NCI-H2171 (cell line): ENCODE data around the gene CETP.
"Not testable (repeated sequence)": the region's sequence is repeated elsewhere in the genome, so short reads cannot be mapped to it uniquely, and the experiment has no call there.

Source experiments
- DNase-seq: peaks from one replicate; lab custom pipeline; 2025; lab: John Stamatoyannopoulos, UW

CETP gene

DNA sequence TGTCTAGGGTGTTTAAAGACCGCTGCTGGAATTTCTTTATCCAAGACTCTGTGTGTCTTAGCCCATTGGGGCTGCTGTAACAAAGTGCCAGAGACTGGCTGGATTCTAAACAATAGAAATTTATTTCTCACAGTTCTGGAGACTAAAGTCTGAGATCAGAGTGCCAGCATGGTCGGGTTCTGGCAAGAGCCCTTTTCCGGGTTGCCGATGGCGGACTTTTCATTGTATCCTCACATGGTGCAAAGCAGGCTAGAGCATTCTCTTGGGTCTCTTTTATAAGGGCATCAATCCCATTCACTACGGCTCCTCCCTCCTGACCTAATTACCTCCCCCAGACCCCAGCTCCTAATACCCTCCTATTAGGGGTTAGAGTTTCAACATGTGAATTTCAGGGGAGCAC lies 37.1 kb downstream of the CETP start:
- no peak for DNase-seq

DNA sequence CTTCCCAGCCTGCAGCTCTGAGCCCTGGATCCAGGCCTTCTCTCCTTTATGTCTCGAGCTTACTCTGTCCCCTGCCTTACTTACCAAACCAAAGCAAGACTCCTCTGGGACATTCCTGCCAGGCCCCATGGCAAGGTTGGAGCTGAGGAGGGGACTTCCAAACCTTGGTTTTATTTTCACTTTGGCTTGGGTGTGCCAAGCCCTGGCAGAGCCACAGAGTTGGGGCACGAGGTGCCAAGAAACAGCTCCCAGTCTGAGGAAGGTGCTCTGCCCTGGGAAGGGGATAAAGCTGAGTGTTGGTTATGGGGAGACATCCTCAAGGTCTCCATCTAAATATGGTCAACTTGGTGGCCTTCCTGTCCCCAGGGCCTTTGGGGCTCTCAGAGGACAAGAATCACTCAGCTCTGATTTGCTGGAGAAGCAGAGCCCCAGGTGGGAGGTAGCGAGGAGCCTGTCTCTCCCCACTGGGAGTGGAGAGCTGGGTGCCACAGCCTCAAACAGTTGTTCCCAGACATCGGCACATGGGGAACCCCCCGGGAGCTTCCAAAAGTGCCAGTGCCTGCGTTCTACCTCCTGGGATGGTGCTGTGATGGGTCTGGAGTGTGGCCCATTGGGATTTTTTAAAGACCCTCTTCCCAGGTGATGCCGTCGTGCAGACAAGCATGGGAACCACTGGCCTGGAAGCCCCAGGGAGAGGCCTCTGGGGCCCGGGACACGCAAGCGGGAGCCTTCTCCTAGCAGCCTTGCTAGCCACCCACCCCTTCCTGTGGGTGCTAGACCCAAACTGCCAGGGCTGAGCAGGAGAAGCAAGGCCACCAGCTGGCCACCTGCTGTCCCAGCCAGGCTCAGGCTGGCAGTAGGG lies 37.9 kb downstream of the CETP start:
- no peak for DNase-seq

DNA sequence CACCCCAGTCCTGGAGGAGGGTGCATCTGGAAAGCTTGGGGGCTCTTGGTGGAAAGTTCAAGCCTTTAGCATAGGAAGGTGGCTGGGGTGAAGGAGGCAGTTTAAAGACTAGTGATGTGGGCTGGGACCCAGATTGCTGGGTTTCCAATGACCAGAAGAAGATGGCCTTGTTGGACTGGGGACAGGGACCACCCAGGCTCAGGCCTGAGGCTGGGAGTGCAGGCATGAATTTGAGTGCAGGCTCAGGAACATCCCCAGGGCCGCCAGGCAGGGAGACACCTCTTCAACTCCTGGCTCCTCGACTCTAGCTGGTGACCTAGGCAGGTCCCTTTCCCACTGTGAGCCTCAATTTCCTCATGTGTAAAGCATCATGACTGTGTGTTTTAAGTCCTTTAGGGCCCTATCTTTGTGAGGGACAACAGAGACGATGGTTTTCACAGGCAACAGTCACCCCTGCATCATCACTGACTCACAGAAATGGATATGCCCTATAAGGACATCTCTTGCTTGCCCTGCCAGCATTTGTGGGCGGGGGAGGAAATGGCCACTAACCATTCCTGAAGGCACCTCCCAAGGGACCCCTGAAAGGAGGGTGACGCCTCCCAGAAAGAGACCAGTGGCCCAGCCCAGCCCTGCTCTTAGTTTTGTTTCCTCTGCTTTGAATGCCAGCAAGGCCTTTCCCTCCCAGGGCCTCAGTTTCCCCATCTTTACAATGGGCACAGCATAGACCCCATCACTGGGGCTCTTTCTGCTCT lies 38.7 kb downstream of the CETP start:
- DNase-seq, result no peak

DNA sequence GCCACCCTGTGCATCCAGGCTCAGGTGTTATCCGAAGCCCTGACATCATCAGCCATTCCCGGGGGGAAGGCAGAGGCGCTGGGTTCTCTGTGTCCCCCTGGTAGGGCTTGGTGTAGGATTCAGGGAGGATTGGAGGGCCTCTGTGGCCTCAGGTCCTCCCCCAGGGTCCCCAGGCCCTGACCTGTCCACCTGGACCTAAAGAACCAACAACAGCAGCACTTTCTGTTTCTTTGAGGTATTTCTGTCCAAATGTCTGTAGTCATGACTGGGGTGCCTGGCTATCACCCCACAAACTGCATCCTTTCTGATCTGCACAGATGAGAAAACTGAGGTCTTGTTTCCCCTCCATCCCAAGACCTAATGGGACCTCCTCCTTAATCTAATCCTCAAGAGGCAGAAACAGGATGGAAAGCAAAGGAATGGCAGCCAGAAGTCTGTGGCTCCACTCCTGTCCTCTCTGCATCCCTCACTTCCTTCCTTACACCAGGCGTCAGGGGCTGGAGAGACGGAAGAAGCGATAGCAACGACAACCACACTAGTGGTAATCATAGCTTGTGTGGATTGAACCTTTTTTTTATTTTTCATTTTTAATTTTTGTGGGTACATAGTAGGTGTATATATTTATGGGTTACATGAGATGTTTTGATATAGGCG lies 39.4 kb downstream of the CETP start:
- no peak for DNase-seq

DNA sequence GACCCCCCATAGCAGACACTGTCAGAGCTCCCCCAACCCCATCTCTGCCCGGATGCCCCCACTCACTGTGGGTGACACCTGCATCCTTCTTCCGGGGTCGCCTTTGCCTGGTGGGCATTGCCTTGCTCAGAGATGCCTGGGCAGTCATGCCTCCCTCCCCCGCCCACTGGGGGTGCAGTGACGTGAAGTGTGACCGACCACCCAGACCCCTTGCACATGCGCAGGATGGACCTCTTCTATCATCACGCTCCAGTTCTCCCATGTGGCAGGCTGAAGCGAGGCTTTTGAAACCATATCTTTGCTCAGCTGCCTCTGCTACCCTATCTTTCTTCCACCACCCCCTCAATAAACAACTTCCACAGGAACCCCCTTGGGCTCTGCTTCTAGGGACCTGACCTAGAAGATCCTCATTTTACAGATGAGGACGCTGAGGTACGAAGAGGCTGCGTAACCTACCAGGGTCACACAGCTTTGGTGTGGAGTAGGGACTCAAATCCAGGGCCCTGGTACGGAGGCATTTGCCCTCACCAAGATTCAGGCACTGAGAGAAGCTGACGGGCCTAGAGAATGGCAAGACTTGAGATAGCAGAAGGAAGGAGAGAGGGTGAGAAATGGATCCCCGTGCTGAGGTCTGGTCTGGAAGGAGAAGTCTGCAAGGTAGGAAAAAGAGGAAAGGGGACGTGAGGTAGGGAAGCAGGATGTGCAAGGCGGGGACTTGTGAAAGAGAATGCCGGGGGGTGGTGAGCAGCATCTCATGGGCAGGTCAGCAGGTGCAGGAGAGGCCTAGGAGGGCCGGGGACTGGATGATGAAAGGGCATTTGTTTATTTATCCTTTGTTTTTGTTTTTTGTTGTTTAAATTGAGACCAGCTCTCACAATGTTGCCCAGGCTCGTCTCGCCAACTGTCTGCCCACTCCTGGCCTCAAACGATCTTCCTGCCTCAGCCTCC lies 42.0 kb downstream of the CETP start:
- no peak for DNase-seq

DNA sequence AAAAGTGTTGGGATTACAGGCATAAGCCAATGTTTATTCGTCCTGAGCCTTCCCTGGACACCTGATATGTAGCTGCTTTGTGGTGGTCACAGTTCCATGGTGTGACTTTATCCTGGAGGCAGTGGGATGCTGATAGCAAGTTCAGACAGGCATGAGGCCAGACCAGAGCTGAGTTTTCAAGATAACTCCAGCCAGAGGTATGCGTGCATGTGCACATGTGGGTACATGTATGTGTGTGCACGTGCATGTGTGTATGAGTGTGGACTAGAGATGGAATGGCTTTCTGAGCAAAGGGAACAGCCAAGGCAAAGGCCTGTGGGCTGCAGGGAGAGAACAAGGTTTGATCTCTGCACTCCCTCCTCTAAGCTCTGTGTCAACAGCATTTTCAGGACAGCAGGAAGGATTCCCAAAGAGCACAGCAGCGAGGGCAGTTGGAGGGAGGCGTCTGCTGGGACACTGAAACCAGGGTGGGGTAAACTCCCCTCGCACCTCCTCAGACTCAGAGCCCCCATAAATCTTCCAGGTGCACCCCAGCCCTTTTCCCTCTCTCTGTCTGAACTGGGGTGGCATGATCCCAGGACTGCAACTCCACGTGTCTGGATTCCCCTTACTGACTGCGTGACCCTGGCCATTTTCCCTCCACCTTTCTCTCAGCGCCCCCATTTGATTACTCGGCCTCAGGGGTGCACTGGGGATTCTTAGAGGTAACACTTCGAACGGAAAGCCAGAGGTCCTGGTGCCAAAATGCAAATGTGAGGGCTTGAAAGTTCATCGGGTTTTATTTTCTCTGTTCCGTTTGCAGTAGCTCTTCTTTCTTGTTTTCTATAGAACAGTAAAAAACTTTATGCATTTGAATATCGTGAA lies 42.9 kb downstream of the CETP start:
- no peak for DNase-seq

DNA sequence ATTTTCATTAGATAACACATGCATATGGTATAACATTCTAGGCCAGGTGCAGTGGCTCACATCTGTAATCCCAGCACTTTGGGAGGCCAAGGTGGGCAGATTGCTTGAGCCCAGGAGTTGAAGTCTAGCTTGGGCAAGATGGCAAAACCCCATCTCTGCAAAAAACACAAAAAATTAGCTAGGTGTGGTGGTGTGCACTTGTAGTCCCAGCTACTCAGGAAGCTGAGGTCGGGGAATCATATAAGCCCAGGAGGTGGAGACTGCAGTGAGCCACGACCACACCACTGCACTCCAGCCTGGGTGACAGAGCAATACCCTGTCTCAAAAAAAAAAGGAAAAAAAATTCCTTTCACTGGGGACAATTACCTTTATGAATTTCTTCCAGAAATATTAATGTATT lies 43.8 kb downstream of the CETP start:
- DNase-seq, result not testable (repeated sequence)

DNA sequence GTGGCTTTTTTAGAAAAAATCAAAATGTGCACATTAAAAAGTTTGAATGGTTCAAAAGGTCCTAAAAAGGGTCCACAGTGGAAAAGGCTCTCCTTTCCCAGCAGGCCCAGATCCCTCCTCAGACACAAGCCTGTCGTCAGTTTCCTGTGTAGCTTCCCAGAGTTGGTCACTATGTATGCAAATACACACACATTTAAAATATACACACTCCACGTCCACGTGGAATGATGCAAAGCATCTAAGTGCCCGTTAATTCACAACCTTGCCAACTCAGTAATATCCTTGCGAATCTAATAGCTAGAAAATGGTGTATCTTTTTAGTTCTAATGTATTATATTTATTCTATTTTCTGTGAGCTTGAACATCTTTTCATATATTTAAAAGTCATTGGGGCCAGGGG lies 45.3 kb downstream of the CETP start:
- no peak for DNase-seq

DNA sequence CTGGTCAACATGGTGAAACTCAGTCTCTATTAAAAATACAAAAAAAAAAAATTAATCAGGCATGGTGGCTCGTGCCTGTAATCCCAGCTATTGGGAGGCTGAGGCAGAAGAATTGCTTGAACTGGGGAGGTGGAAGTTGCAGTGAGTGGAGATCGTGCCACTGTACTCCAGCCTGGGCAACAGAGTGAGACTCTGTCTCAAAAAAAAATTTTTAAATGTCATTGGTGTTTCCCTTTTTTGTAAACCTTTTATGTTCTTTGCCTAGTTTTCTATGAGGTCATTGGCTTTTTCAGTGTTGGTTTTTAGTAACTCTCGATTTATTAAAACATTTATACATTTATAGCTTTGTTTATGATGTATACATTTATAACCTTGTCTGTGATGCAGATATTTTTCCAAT lies 45.8 kb downstream of the CETP start:
- no peak for DNase-seq

DNA sequence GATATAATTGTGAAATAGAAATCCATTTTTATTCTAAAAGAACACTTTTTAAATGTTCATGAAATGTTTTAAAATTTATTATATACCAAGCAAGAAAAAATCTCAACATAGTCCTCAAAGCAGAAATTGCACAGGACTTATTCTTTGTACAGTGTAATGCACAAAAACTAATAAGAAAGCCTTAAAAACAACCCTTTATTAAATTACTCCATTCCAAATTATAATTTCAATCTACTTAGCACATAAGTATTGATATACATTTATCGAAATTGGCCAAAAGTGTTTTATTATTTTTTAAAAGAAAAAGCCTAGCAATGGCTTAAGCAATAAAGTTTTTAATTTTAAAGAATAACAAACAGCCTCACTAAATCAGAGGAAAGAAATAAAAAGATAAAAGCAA lies 46.7 kb downstream of the CETP start:
- no peak for DNase-seq

DNA sequence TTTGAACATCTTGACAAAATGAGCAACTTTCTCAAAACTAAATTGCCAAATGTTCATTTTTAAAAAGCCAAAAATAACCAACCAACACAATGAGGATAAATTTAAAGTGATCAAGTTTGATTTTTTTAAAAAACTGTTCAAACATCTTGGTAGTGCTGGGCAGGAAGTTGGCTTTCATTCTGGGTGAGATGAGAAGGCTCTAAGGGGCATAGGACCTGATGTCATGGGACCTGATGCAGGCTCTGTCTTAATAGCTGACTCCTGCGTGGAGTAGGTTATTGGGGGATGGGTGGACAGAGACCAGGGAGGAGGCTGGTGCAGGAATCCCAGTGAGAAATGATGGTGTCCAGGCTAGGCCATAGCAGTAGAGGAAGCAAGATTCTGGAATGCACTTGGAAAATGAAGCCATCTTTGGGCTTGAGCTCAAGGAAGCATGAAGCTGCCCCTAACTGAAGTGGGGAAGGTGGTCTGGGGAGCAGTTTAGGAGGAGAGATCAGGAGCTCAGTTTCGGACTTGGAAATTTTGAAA lies 48.0 kb downstream of the CETP start:
- DNase-seq, result no peak

DNA sequence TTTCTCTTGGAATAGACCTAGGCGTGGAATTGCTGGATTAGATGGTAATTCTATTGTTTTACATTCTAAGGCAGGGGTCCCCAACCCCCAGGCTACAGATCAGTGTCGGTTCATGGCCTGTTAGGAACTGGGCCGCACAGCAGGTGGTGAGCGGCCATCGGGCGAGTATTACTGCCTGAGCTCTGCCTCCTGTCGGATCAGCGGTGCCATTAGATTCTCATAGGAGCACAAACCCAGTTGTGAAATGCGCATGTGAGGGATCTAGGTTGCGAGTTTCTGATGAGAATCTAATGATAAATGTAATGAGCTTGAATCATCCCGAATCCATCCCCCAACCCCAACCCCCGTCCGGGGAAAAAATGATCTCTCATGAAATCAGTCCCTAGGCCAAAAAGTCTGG lies 50.6 kb downstream of the CETP start:
- DNase-seq, result no peak

DNA sequence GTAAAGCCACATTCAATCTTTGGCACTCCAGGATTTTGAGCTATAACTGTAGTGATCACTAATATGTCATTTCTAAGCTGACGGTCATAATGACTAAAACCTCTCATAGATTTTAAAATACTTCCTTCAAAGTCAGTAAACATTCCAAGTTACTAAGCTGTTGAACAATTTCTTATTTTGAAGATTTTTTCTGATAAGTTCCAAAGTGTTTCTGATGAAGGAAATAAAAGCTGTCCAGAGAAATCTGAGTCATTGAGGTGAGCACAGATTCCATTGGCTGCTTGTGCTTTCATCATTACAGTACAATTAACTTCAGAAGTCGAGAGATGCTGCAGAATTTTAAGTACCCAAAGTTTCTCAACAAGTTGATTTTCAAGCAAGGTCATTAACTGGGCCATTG lies 51.5 kb downstream of the CETP start:
- DNase-seq, result no peak

DNA sequence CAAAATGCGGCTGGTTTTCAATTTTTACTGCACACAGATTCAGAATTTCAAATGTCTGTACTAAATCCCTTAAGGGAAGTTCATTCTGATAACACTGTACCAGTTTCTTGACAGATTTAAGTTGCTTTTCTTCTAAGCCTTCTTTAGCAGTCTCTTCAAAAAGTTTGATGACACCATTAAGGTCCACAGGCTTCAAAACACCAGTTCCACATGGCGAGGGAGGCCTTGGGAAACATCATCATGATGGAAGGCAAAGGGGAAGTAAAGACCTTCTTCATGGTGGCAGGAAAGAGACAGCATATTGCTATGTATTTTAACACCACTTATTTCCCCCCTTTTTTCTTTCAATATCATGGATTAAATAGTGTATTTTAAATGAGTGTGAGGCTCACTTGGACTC lies 52.2 kb downstream of the CETP start:
- no peak for DNase-seq

DNA sequence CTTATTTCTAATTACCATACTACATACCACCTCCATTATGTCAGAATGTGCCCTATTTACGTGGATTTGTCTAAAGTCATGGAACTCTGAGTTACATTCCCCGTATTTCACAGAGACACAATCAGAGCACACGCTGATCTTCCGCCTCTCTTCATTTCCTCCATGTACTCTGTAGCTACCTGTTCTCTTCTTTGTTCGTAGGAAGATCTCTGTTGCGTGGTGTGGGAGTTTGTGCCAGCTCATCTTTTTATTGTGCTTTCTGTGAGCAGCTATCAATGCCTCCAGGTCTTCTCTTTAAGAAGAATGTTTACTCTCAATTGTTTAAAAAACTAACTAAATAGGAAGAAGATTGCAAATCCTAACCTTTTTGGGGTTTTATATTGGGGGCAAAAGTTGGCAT lies 54.6 kb downstream of the CETP start:
- no peak for DNase-seq

DNA sequence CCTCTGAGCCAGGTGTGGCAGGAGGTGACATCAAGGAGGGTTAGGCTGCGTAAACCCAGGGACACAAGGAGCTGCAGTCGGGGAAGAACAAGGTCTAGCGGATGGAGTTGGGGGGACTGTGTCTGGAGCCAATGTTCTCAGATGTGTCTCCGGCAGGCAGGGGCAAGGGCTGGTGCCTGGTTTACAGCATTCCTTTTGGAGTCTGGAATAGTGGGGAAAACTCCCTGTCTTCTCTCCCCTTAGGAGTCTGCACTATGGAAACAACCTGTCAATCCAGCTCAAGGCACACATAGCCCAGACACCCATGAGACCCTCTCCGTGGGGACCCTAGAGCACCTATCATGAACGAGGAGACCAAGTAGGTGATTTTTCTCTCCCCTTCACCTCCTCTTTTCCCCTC lies 55.1 kb downstream of the CETP start:
- DNase-seq, result no peak

DNA sequence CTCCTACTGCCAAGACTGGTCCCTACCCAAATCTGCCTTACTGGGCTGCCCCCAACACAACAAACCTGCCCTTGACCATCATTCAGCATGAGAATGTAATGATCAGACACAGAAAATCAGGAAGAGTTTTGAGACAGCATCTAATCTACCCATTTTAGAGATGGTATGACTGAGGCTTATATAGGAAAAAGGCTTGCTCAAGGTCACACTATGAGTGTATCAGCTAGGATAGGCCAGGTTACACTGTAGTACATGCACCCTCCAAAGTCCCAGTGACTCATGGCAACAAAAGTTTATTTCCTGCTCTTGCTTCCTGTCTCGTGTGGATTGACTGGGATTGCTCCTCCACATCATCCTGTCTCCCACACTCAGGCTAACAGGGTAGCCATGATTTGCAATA lies 55.5 kb downstream of the CETP start:
- DNase-seq, result no peak

DNA sequence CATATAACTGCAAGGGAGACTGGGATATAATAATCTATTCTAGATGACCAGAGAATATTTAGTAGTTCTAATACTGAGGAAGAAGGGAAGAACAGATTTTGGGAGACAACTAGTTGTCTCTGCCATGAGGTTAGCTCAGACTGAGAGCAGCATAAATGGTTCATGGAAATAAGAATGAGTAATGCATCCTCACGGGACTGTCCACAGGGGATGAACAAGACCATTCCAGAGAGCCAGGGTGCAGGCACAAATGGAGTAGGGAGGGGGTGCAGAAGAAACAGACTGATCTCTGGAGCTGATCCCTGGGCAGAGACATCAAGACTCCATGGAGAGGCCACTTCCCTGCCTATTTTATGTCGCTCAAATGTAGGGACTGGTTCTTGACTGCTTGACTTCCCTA lies 58.0 kb downstream of the CETP start:
- DNase-seq, result no peak

DNA sequence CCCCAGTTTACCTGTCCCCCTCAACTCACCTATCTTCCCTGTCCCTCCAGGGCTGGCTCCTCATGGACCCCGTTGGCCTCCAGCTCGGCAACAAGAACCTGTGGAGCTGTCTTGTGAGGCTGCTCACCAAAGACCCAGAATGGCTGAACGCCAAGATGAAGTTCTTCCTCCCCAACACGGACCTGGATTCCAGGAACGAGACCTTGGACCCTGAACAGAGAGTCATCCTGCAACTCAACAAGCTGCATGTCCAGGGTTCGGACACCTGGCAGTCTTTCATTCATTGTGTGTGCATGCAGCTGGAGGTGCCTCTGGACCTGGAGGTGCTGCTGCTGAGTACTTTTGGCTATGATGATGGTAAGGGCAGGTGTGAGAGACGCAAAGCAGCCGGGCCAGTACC lies 58.9 kb downstream of the CETP start:
- DNase-seq, result no peak

DNA sequence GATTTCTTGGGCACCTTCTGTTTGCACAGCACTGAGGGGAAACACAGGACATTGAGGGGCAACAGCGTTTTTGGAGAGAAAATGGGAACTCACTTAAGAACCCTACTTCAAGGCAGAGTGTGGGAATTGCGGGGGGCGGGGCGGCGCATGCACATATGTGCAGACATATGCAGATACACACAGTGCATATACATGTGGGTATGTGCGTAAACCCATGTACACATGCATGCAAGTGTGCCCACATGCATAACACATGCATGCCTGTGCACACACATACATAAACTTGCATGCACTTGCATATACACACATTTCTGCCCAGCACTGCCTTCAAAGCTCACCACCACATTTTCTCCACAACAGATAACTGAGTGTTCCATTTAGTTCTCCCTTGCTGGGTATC lies 60.0 kb downstream of the CETP start:
- DNase-seq, result no peak

DNA sequence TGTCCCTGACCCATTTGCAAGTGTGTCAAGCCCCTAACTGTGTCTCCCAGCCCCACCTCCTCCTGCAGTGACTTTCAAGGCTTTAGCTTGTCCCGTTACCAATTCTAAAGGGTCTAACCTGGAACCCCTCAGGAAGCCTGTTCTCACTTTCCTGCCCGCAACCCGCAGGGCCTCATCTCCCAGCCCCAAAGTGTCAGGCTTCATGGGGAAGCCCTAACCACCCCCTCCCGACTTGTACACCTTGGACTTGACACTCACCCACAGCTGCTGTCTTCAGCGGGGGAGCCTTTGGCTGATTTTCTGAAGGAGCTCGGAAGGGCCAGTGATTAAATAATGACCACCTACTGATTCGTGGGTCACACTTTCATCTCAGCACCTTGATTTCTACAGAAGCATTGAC lies 60.7 kb downstream of the CETP start:
- DNase-seq, result no peak
